Erythroblast (primary cell): Measurements from ENCODE around the gene PTGFRN.

Experiments used
- GATA1 ChIP-seq: IDR thresholded peaks from 2 replicates; pipeline ENCODE4 v1.6.1; 2011; ENCODE audit warnings: low read depth, mild to moderate bottlenecking, control low read depth, low read length, moderate library complexity
- POLR2A ChIP-seq: IDR thresholded peaks from 2 replicates; pipeline ENCODE4 v1.6.1; 2011; ENCODE audit warnings: mild to moderate bottlenecking, low read length

DNA sequence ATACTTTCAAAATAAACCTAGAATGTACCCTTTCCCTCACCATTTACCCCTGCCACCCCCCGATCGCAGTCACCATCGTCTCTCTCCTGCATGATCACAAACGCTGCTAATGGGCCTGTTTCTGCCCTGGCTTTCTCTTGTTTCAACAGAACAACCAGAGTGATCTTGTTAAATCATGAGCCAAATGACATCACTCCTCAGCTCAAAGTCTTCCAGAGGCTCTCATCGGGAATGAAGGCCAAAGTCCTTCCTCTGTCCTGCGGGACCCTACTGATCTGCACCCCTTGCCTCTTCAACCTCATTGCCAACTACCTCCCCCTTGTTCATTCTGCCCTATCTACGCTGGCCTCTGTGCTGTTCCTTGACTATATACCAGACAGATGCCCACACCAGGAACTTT lies 39.4 kb upstream of the PTGFRN start:
- TF ChIP-seq POLR2A (no peak), GATA1 (no peak)
